ENCODE measurements around the gene ZCCHC24.

Gene ZCCHC24

GRCh38 chr10:79472951-79473350, 27.5 kb upstream of the ZCCHC24 start:
- no peak for DNase-seq (ENCODE audit: low read depth in 2 of 3, low spot score in 2 of 3)

GRCh38 chr10:79472449-79472848, 27.0 kb upstream of the ZCCHC24 start:
- DNase-seq (ENCODE audit: low read depth in 2 of 3, low spot score in 2 of 3), result no peak

- DNase-seq (ENCODE audit: low read depth in 2 of 3, low spot score in 2 of 3), result no peak
Observed at GRCh38 chr10:79471776-79472175, 26.4 kb upstream of the ZCCHC24 start.

GRCh38 chr10:79470096-79470495, 24.7 kb upstream of the ZCCHC24 start:
- no peak for DNase-seq (ENCODE audit: low read depth in 2 of 3, low spot score in 2 of 3)

- no peak for DNase-seq (ENCODE audit: low read depth in 2 of 3, low spot score in 2 of 3)
Observed at GRCh38 chr10:79468841-79469585, 23.6 kb upstream of the ZCCHC24 start.

- DNase-seq (ENCODE audit: low read depth in 2 of 3, low spot score in 2 of 3), result no peak
Observed at GRCh38 chr10:79468015-79468560, 22.7 kb upstream of the ZCCHC24 start.

GRCh38 chr10:79465341-79465740, 19.9 kb upstream of the ZCCHC24 start:
- no peak for DNase-seq (ENCODE audit: low read depth in 2 of 3, low spot score in 2 of 3)

- DNase-seq (ENCODE audit: low read depth in 2 of 3, low spot score in 2 of 3), result no peak
Observed at GRCh38 chr10:79463578-79464496, 18.4 kb upstream of the ZCCHC24 start.

GRCh38 chr10:79460687-79461086, 15.3 kb upstream of the ZCCHC24 start:
- no peak for DNase-seq (ENCODE audit: low read depth in 2 of 3, low spot score in 2 of 3)

- DNase-seq (ENCODE audit: low read depth in 2 of 3, low spot score in 2 of 3), result no peak
Observed at GRCh38 chr10:79459243-79459642, 13.8 kb upstream of the ZCCHC24 start.

GRCh38 chr10:79458483-79458882, 13.1 kb upstream of the ZCCHC24 start:
- no peak for DNase-seq (ENCODE audit: low read depth in 2 of 3, low spot score in 2 of 3)

GRCh38 chr10:79457256-79457785, 11.9 kb upstream of the ZCCHC24 start:
- no peak for DNase-seq (ENCODE audit: low read depth in 2 of 3, low spot score in 2 of 3)

GRCh38 chr10:79454259-79454658, 8.8 kb upstream of the ZCCHC24 start:
- DNase-seq (ENCODE audit: low read depth in 2 of 3, low spot score in 2 of 3), result no peak

- no peak for DNase-seq (ENCODE audit: low read depth in 2 of 3, low spot score in 2 of 3)
Observed at GRCh38 chr10:79453392-79453791, 8.0 kb upstream of the ZCCHC24 start.

GRCh38 chr10:79452174-79452611, 6.8 kb upstream of the ZCCHC24 start:
- no peak for DNase-seq (ENCODE audit: low read depth in 2 of 3, low spot score in 2 of 3)

GRCh38 chr10:79451046-79451699, 5.7 kb upstream of the ZCCHC24 start:
- DNase-seq (ENCODE audit: low read depth in 2 of 3, low spot score in 2 of 3), result no peak

GRCh38 chr10:79449181-79450146, 4.0 kb upstream of the ZCCHC24 start:
- no peak for DNase-seq (ENCODE audit: low read depth in 2 of 3, low spot score in 2 of 3)

- no peak for DNase-seq (ENCODE audit: low read depth in 2 of 3, low spot score in 2 of 3)
Observed at GRCh38 chr10:79448732-79449049, 3.3 kb upstream of the ZCCHC24 start.

GRCh38 chr10:79447911-79448731, 2.7 kb upstream of the ZCCHC24 start:
- DNase-seq (ENCODE audit: low read depth in 2 of 3, low spot score in 2 of 3), result no peak

All from activated CD8-positive, alpha-beta memory T cell treated with anti-CD3 and anti-CD28 coated beads for 48 hours (primary cell).